MM.1S (cell line): ENCODE data around the gene PARP16.

Experiments
- CTCF ChIP-seq: fragments of 300-600 bp; sonication (generic); IDR thresholded peaks from 2 replicates; pipeline ENCODE4 v1.5.1; 2016; ENCODE audit warnings: antibody characterized with exemption, low read length, mixed read lengths
- EZH2 ChIP-seq: fragments of 300-600 bp; sonication (generic); optimal IDR thresholded peaks from 2 replicates; pipeline ENCODE3; 2017; ENCODE audit warnings: low read depth, mild to moderate bottlenecking, antibody characterized with exemption, low read length, mixed read lengths
- EZH2phosphoT487 ChIP-seq: fragments of 300-600 bp; sonication (generic); IDR thresholded peaks from 2 replicates; pipeline ENCODE4 v1.6.1; 2018; ENCODE audit warnings: antibody characterized with exemption, low read length

- TF ChIP-seq CTCF (no peak), EZH2 (no peak), EZH2phosphoT487 (no peak)
These were observed 497 bp downstream of the PARP16 start for GRCh38 chr15:65286069-65286703.
